Retina (tissue), 1 donor: ENCODE measurements around the gene XXYLT1.

Experiments
- DNase-seq: peaks from one replicate; pipeline ENCODE4 v3.0.0-alpha.2; 2016

The XXYLT1 gene

GRCh38 chr3:195182470-195182795 is 88.5 kb downstream of the XXYLT1 start:
- no peak for DNase-seq

- DNase-seq = no peak
Measured at GRCh38 chr3:195181741-195182469, 89.1 kb downstream of the XXYLT1 start.

GRCh38 chr3:195181113-195181498 is 89.9 kb downstream of the XXYLT1 start:
- DNase-seq = no peak

DNA sequence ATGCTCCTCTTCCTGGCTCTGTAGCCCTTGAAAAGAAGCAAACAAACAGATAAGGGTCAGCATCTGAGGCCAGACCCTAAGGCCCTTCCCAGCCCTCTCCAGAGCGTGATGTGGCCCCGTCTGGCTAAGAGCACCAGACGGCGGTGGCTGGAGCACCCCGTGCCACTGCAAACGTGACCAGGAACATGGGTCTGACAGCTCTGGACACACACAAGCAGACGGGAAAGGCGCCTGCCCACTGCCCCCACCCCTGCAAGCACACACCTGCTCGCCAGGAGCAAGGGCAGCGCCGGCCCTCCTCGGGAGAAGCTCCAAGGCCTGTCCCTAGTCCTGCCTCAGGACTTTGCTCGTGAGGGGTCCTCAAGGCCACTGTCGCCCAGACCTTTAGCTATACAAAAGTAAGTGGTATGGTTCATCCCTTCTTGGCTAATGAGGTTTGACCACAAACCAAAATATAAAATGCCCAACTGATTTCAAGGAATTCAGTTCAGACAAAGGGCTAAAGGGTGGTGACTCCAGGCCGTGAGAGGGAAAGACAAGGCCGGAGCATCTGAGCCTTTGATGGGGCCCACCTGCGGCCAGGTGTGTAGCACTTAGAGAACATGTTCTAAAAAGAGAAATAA is 90.4 kb downstream of the XXYLT1 start:
- no peak for DNase-seq

GRCh38 chr3:195179776-195180489 is 91.0 kb downstream of the XXYLT1 start:
- no peak for DNase-seq

GRCh38 chr3:195178124-195178910 is 92.6 kb downstream of the XXYLT1 start:
- no peak for DNase-seq

- no peak for DNase-seq
Measured at GRCh38 chr3:195177422-195178123, 93.4 kb downstream of the XXYLT1 start.

- no peak for DNase-seq
Measured at GRCh38 chr3:195176776-195177175, 94.2 kb downstream of the XXYLT1 start.

DNA sequence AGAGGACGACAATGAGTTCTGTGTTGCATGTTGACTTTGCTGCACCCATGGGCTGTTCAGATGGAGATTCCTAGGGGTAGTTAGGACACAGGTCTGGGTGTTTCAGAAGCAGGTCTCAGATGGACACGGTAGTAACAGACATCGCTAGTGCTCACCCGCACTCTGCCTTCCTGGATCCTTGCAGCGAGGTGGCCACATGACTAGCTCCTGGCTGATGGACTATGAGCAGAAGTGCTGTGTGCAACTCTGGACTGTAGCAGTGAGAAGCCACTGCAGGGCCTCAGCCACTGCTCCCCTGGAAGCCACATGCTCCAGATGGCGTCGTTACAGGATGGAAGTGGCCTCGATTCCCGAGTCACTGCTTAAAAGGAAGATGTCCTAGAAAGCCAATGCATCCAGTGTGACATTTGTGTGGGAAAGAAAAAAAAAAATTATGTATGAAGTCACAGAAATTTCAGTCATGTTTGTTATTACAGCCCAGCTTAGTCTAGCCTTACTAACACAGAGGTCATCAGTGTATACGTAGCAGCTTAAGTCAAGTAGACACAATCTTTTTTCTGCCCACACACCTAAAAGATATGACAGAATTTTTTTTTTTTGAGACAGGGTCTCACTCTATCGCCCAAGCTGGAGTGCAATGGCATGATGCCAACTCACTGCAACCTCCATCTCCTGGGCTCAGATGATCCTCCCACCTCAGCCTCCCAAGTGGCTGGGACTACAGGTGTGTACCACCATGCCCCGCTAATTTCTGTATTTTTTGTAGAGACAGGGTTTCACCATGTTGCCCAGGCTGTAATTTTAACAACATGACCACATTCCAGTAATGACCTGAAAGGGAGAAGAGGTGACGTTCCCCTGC is 95.3 kb downstream of the XXYLT1 start:
- no peak for DNase-seq

GRCh38 chr3:195175076-195175475 is 95.9 kb downstream of the XXYLT1 start:
- DNase-seq = no peak

GRCh38 chr3:195173657-195174056 is 97.3 kb downstream of the XXYLT1 start:
- DNase-seq = peak; percentile 60

DNA sequence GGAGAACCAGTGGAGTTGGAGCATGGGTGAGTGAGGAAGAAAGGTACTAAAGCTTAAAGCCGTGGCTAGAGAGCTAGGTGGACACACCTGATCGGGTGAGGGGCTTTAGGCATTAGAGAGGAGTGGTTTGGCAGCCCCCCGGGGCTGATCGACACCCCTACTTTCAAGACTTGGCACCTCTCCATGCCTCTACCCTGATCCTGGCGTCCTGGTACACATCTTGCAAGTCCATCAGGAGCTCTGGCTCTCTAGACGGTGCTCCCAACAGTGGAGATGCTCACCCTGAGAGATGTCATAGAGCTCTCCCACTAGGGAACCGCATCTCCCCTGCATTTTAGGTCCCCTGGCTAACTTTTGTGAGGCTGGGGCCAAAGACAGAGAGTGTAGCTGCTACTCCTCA is 98.1 kb downstream of the XXYLT1 start:
- no peak for DNase-seq

GRCh38 chr3:195172039-195172684 is 98.8 kb downstream of the XXYLT1 start:
- DNase-seq = no peak

DNA sequence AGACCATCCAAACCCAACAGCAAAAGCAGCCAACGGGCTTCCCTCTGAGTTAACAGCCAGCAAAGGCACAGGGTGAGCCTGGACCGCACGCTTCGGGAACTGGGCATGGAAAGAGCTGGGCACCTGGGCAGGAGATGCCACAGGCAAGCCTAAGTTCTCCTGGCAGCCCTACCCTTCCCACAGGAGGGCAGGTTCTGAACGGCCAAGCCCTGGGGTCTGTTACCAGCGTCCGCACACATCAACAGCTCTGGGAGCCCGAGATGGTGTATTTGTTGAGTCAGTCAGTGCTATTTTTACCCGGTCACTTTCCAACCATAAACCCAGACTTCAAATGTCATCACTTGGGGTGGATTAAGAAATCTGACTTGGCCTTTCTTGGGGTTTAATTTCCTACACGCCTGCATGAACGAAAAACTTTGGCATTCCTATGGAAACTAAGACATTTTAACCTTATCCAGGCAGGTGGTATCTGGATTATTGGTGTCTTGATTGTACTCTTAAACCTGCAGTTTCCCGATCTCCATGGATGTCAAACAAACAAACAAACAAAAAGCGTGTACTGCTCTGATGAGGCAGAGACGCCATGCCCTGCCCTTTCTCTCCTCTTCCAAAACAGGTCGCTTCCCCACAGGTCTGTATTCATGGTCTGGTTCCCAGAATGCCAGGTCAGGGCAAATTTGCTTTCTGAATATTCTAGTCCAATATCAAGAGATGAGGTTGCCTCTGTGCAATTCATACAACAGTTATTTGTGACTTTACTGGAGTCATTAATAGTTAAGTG is 99.7 kb downstream of the XXYLT1 start:
- DNase-seq = no peak

GRCh38 chr3:195170496-195170895 is 100.5 kb downstream of the XXYLT1 start:
- no peak for DNase-seq

DNA sequence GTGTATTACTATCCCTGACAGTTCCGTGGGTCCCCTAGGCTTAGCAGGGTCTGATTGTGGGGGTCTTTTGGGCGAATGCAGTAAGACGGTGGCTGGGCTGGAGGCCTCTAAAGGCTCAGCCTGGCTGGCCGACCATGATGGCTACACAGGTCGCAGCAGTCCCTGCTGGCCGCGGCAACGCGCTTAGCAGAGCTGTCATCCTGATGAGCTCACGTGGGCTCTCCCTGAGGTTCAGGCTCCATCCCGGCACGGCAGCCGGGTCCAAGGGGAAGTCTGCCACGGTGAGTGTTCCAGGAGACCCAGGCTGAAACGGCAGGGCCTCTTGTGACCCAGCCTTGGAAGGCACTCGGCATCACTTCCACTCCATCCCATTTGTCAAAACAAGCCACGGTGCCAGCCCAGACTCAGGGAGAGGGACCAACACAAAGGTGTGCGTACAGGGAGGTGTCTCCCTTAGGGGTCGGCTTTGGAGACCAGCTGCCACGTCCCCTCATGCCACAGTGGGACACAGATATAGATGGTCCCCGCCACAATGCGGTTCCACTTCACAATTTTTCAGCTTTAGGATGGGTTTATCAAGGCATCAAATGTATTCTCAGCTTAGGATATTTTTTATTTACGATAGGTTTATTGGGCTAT is 101.8 kb downstream of the XXYLT1 start:
- peak; percentile 56 for DNase-seq

GRCh38 chr3:195168009-195168762 is 102.8 kb downstream of the XXYLT1 start:
- no peak for DNase-seq

DNA sequence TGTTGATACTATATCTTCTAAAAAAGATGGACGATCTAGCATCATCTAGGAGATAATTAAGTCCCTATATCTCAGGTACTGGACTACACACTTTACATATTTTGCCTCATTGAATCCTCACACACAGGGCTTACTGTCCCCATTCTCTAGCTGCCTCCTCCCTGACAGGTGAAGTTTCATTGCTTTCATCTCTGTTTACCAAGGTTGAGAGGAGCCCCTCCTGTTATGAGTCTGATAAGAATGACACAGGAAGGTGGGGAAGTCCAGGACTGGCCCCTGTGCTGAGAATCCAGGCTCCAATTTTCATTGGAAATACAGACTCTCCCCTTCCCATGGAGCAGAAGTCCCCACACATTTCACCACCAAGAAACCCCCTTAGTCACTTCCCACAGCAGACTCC is 105.2 kb downstream of the XXYLT1 start:
- DNase-seq = no peak

DNA sequence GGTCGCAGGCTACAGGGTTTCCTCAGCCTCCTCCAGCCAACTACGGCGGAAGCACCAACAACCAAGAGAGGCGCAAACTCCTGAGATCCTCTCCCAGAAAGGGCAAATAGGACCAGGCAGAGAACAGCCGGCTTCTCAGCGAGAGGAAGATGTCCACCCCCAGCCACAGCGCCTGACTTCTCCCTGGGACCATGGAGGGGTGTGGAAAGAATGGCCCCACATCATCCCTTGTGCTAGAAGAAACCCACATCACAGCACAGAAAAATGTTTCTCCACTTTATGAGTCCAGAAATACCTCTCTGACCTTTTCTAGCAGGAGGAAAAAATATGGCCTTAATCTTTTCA is 105.7 kb downstream of the XXYLT1 start:
- DNase-seq = no peak
